CD14-positive monocyte (primary cell): ENCODE measurements around the gene PKNOX2. TPM values are rescaled to one million over a fixed set of nuclear protein-coding genes. Genes with fewer than 3 reads are reported as not detected.
A peak's percentile ranks its signal among the peaks of the same experiment; 100 is the strongest.

Experiments used
- DNase-seq, 3 donors: peaks; one replicate each; pipeline ENCODE4 v3.0.0-alpha.2; 2011 to 2022
- H2AFZ ChIP-seq: 2 replicates; pipeline ENCODE4 v1.6.0; 2012; ENCODE audit warnings: mild to moderate bottlenecking, low read depth, low read length, inconsistent platforms; ENCODE audit not compliant: insufficient read depth, poor library complexity, severe bottlenecking
- H3K27ac ChIP-seq, 2 donors: 1 replicate in 1 of 2; 2 replicates in 1 of 2; pipeline ENCODE4 v1.5.1; 2012 to 2013; ENCODE audit warnings: low read length in 2 of 2, control low read depth in 1 of 2, inconsistent platforms in 1 of 2, low read depth in 1 of 2, mild to moderate bottlenecking in 1 of 2
- H3K27me3 ChIP-seq, 2 donors: one replicate each; pipeline versions ENCODE4 v1.6.0 to v1.6.1; 2011 to 2013; ENCODE audit warnings: low read length in 2 of 2; ENCODE audit not compliant: control insufficient read depth in 2 of 2, insufficient read depth in 2 of 2
- H3K36me3 ChIP-seq, 2 donors: replicated peaks in 1 of 2; 1 replicate in 1 of 2; 2 replicates in 1 of 2; pipeline versions ENCODE4 v1.5.1 to v1.6.1; 2012 to 2013; ENCODE audit warnings: low read length in 2 of 2, control low read depth in 1 of 2, inconsistent platforms in 1 of 2, mild to moderate bottlenecking in 1 of 2; ENCODE audit not compliant: insufficient read depth in 2 of 2, control insufficient read depth in 1 of 2
- H3K4me1 ChIP-seq, 2 donors: 1 replicate in 1 of 2; 2 replicates in 1 of 2; pipeline versions ENCODE4 v1.5.1 to v1.6.1; 2012 to 2013; ENCODE audit warnings: low read length in 2 of 2, control low read depth in 1 of 2, inconsistent platforms in 1 of 2, mild to moderate bottlenecking in 1 of 2, moderate library complexity in 1 of 2; ENCODE audit not compliant: insufficient read depth in 2 of 2, control insufficient read depth in 1 of 2
- H3K4me2 ChIP-seq: replicated peaks from 2 replicates; pipeline ENCODE3; 2012; ENCODE audit warnings: low read length, moderate library complexity, mild to moderate bottlenecking; ENCODE audit not compliant: poor library complexity, severe bottlenecking; ENCODE audit errors: extremely low read depth
- H3K4me3 ChIP-seq, 3 experiments: fragments of 200-600 bp in 1 of 3; sonication (generic) in 1 of 3; replicated peaks in 1 of 3; 1 replicate in 2 of 3; 2 replicates in 1 of 3; pipeline ENCODE4 v1.5.1; 2011 to 2013; ENCODE audit warnings: low read length in 3 of 3, mild to moderate bottlenecking in 3 of 3, control low read depth in 2 of 3, low read depth in 2 of 3, inconsistent platforms in 1 of 3, moderate library complexity in 1 of 3
- H3K79me2 ChIP-seq: 2 replicates; pipeline ENCODE4 v1.6.0; 2012; ENCODE audit warnings: mild to moderate bottlenecking, control low read depth, inconsistent platforms, low read length, moderate library complexity; ENCODE audit not compliant: insufficient read depth
- H3K9ac ChIP-seq: 2 replicates; pipeline ENCODE4 v1.6.0; 2017; ENCODE audit warnings: low read length, mild to moderate bottlenecking; ENCODE audit not compliant: insufficient read depth, poor library complexity, severe bottlenecking
- H3K9me3 ChIP-seq, 2 donors: replicated peaks in 1 of 2; 1 replicate in 1 of 2; 2 replicates in 1 of 2; pipeline versions ENCODE4 v1.5.1 to v1.6.1; 2012 to 2013; ENCODE audit warnings: low read length in 2 of 2, control low read depth in 1 of 2; ENCODE audit not compliant: control insufficient read depth in 1 of 2, insufficient read depth in 1 of 2
- H4K20me1 ChIP-seq: 2 replicates; pipeline ENCODE4 v1.6.0; 2012; ENCODE audit warnings: mild to moderate bottlenecking, low read length, control low read depth, moderate library complexity; ENCODE audit not compliant: insufficient read depth
- H3K27ac Mint-ChIP-seq, 7 donors: one replicate each; pipeline ENCODE4 v1.8.0; 2020; ENCODE audit warnings: mild to moderate bottlenecking in 7 of 7, mixed read lengths in 7 of 7, moderate library complexity in 6 of 7, inconsistent platforms in 2 of 7
- H3K27me3 Mint-ChIP-seq, 3 donors: one replicate each; pipeline ENCODE4 v1.8.0; 2021 to 2022; ENCODE audit warnings: low read depth in 3 of 3, mild to moderate bottlenecking in 3 of 3, mixed read lengths in 3 of 3, moderate library complexity in 3 of 3, inconsistent platforms in 1 of 3
- H3K36me3 Mint-ChIP-seq, 2 donors: one replicate each; pipeline ENCODE4 v1.8.0; 2020; ENCODE audit warnings: mixed read lengths in 2 of 2, inconsistent platforms in 1 of 2, mild to moderate bottlenecking in 1 of 2
- H3K4me1 Mint-ChIP-seq: one replicate; pipeline ENCODE4 v1.8.0; 2020; ENCODE audit warnings: mild to moderate bottlenecking, mixed read lengths
- H3K4me3 Mint-ChIP-seq, 2 donors: one replicate each; pipeline ENCODE4 v1.8.0; 2020; ENCODE audit warnings: mild to moderate bottlenecking in 2 of 2, mixed read lengths in 2 of 2, moderate library complexity in 1 of 2
- H3K9me3 Mint-ChIP-seq, 7 donors: one replicate each; pipeline ENCODE4 v1.8.0; 2020 to 2022; ENCODE audit warnings: mixed read lengths in 7 of 7, mild to moderate bottlenecking in 6 of 7, moderate library complexity in 6 of 7, inconsistent platforms in 2 of 7
- WGBS: methylation state at CpG from one replicate; pipeline ENCODE4 v1.1.5; 2013; ENCODE audit warnings: missing lambda C conversion rate; ENCODE audit not compliant: insufficient coverage; 5-methylcytosine and 5-hydroxymethylcytosine counted together
- intact Hi-C, 2 donors: fragments of 100-400 bp; cut with micrococcal nuclease; formaldehyde crosslinking; loops; one replicate each; pipeline versions ENCODE4 v1.15.0 to v1.15.1; 2023
- polyA plus RNA-seq, 3 donors: library from polyadenylated mRNA; depleted of rRNA in 1 of 3; unstranded in 2 of 3; stranded (reverse) in 1 of 3; fragments of 300-500 nt in 2 of 3; fragments of >200 nt in 1 of 3; fragmentation: Illumina TruSeq in 2 of 3; gene quantifications; 1 replicate in 2 of 3; 2 replicates in 1 of 3; pipeline ENCODE4 v1.2.3, GENCODE V29; 2012 to 2021
- TF ChIP-seq, protein P1 (sequence below): fragments of 200-600 bp; IDR thresholded peaks from one replicate; pipeline ENCODE4 v1.8.0; 2022; ENCODE audit warnings: antibody characterized with exemption, mild to moderate bottlenecking

Gene PKNOX2
- polyA plus RNA-seq, 3 donors: not detected

DNA sequence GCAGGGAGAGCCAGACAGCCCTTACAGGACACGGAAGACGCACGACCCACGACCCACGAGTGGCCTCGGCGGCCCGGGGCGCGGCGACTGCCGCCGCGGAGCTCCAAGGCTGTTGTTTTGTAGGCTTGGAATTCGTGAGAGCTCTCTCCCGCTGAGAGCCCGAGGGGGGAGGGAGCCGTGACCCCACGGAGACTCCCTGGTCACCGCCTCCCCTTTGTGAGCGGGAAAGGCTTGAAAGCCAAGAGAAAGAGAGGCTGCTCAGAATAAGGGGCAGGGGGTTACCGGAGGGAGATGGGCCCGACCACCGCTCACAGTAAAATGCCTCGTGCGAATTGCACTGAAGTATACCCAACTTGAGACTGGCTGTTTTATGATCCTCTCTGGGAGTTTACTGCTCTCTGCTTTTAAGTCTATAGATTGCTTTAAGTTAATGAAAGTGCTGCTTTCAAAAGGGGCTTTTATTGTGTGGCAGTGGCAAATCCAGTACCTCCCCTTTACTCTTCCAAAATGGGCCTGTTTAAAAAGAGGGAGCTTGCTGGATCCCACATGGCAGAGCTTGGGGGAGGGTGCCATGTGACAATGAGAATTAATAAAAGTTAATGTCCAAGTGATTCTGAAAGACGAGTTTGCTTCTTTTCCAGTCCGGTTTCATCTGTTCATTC is 2.9 kb downstream of the PKNOX2 start:
- Histone ChIP-seq H3K4me1 (peaks cover 8 to 22% of the 10 kb centered on the region in 2 donors), H2AFZ (no peak overlapping the region), H3K27me3 (peaks cover 66 to 87% of the 10 kb centered on the region in 2 donors), H4K20me1 (no peaks in the 10 kb centered on the region), H3K27ac (no peak overlapping the region), H3K36me3 (no peaks in the 10 kb centered on the region), H3K4me3 (no peak overlapping the region), H3K79me2 (no peaks in the 10 kb centered on the region), H3K9me3 (peaks cover 0 to 30% of the 10 kb centered on the region in 2 donors), H3K4me2 (no peak overlapping the region), H3K9ac (no peak overlapping the region)
- DNase-seq: no peak
- Mint-ChIP-seq H3K9me3 (peaks cover 0 to 23% (median 13%) of the 10 kb centered on the region in 7 donors), H3K4me3 (peak overlapping the region in 1 of 2 donors; percentile 75), H3K36me3 (peaks cover 0 to 18% of the 10 kb centered on the region in 2 donors), H3K4me1 (peaks cover 18% of the 10 kb centered on the region), H3K27me3 (peaks cover 78 to 91% (median 84%) of the 10 kb centered on the region in 3 donors), H3K27ac (no peak overlapping the region)
- TF ChIP-seq, protein P1, sequence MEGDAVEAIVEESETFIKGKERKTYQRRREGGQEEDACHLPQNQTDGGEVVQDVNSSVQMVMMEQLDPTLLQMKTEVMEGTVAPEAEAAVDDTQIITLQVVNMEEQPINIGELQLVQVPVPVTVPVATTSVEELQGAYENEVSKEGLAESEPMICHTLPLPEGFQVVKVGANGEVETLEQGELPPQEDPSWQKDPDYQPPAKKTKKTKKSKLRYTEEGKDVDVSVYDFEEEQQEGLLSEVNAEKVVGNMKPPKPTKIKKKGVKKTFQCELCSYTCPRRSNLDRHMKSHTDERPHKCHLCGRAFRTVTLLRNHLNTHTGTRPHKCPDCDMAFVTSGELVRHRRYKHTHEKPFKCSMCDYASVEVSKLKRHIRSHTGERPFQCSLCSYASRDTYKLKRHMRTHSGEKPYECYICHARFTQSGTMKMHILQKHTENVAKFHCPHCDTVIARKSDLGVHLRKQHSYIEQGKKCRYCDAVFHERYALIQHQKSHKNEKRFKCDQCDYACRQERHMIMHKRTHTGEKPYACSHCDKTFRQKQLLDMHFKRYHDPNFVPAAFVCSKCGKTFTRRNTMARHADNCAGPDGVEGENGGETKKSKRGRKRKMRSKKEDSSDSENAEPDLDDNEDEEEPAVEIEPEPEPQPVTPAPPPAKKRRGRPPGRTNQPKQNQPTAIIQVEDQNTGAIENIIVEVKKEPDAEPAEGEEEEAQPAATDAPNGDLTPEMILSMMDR: no peak
- intact Hi-C loops: no loop called here
- 44% methylated on average over 20 of the region's 28 CpGs for WGBS

GRCh38 chr11:125167954-125168835 is 3.6 kb downstream of the PKNOX2 start:
- H3K27ac Mint-ChIP-seq: no peak overlapping the region
- Histone ChIP-seq H3K9me3 (peaks cover 0 to 29% of the 10 kb centered on the region in 2 donors), H3K4me3 (no peak overlapping the region), H4K20me1 (no peaks in the 10 kb centered on the region), H3K4me2 (no peak overlapping the region), H3K4me1 (peaks cover 8 to 22% of the 10 kb centered on the region in 2 donors), H3K9ac (no peak overlapping the region), H3K27me3 (peaks cover 60 to 79% of the 10 kb centered on the region in 2 donors), H3K27ac (no peak overlapping the region), H3K79me2 (no peaks in the 10 kb centered on the region), H3K36me3 (no peaks in the 10 kb centered on the region), H2AFZ (no peak overlapping the region)
- TF ChIP-seq, protein P1: no peak
- intact Hi-C loops: no loop called here
- peaks cover 73 to 91% (median 77%) of the 10 kb centered on the region in 3 donors for H3K27me3 Mint-ChIP-seq
- peaks cover 18% of the 10 kb centered on the region for H3K4me1 Mint-ChIP-seq
- H3K4me3 Mint-ChIP-seq: peak overlapping the region in 1 of 2 donors; percentile 75
- no peak for DNase-seq
- WGBS: 75% methylated on average over 2 of the region's 9 CpGs
- peaks cover 0 to 18% of the 10 kb centered on the region in 2 donors for H3K36me3 Mint-ChIP-seq
- H3K9me3 Mint-ChIP-seq: peaks cover 0 to 21% (median 13%) of the 10 kb centered on the region in 7 donors
